22Rv1 (cell line): ENCODE data around the gene MAP2.

ENCODE experiments used
- ZFX ChIP-seq: fragments of 450-650 bp; IDR thresholded peaks from 2 replicates; pipeline ENCODE4 v1.6.1; 2017; ENCODE audit warnings: antibody characterized with exemption, borderline replicate concordance
- TF ChIP-seq, protein P1 (sequence below): fragments of 450-650 bp; IDR thresholded peaks from 2 replicates; pipeline ENCODE4 v1.5.1; 2017; ENCODE audit warnings: mild to moderate bottlenecking

DNA sequence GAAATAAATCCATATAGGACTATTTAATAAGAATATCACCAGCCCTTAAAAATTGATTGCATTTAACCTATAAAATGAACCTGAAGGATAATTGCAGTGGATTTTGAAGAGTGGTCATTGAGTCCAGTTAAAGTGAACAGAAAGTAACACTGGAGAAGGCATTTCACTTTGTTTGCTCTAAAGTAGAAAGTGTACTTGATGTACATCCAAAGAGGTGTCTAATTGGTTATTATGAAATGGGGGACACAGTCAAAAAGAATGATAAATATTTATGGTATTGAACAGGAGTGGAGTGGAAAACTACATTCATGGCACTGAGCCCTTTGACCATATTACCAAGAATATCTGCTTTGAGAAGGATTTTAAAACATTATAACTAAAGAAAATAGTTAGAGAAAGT lies 28.2 kb upstream of the MAP2 start:
- TF ChIP-seq, protein P1, sequence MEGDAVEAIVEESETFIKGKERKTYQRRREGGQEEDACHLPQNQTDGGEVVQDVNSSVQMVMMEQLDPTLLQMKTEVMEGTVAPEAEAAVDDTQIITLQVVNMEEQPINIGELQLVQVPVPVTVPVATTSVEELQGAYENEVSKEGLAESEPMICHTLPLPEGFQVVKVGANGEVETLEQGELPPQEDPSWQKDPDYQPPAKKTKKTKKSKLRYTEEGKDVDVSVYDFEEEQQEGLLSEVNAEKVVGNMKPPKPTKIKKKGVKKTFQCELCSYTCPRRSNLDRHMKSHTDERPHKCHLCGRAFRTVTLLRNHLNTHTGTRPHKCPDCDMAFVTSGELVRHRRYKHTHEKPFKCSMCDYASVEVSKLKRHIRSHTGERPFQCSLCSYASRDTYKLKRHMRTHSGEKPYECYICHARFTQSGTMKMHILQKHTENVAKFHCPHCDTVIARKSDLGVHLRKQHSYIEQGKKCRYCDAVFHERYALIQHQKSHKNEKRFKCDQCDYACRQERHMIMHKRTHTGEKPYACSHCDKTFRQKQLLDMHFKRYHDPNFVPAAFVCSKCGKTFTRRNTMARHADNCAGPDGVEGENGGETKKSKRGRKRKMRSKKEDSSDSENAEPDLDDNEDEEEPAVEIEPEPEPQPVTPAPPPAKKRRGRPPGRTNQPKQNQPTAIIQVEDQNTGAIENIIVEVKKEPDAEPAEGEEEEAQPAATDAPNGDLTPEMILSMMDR = no peak
- no peak for TF ChIP-seq ZFX
